Natural killer cell (primary cell): Measurements from ENCODE around the gene GNG2. TPM values are rescaled to one million over a fixed set of nuclear protein-coding genes. Genes with fewer than 3 reads are reported as not detected.

ENCODE experiments used
- ATAC-seq, 3 donors: fragments of 150-1000 bp in 2 of 3; fragments of 200-7000 bp in 1 of 3; cut with Tn5 transposase; 1 replicate in 1 of 3; 2 replicates in 2 of 3; pipeline ENCODE4 v1.10.0; 2021; ENCODE audit warnings: mild to moderate bottlenecking in 2 of 3, moderate library complexity in 2 of 3
- DNase-seq, 2 donors: peaks; one replicate each; pipeline versions ENCODE4 v3.0.0 to v3.0.0-alpha.2; 2013 to 2021; ENCODE audit warnings: mixed read lengths in 1 of 2
- H3K27ac ChIP-seq: one replicate; pipeline ENCODE4 v1.5.1; 2013; ENCODE audit warnings: mild to moderate bottlenecking, low read length
- H3K27me3 ChIP-seq: one replicate; pipeline ENCODE4 v1.6.1; 2013; ENCODE audit warnings: low read length; ENCODE audit not compliant: control insufficient read depth, insufficient read depth
- H3K36me3 ChIP-seq: one replicate; pipeline ENCODE4 v1.6.1; 2013; ENCODE audit warnings: low read length; ENCODE audit not compliant: control insufficient read depth, insufficient read depth
- H3K4me1 ChIP-seq: one replicate; pipeline ENCODE4 v1.6.1; 2013; ENCODE audit warnings: low read length; ENCODE audit not compliant: control insufficient read depth, insufficient read depth
- H3K4me3 ChIP-seq: one replicate; pipeline ENCODE4 v1.5.1; 2013; ENCODE audit warnings: low read length
- H3K9me3 ChIP-seq: one replicate; pipeline ENCODE4 v1.6.1; 2013; ENCODE audit warnings: low read length; ENCODE audit not compliant: control insufficient read depth, insufficient read depth
- H3K27ac Mint-ChIP-seq, 2 donors: one replicate each; pipeline ENCODE4 v1.8.0; 2022; ENCODE audit warnings: mild to moderate bottlenecking in 2 of 2, mixed read lengths in 2 of 2, moderate library complexity in 1 of 2
- H3K27me3 Mint-ChIP-seq, 2 donors: one replicate each; pipeline ENCODE4 v1.8.0; 2022; ENCODE audit warnings: low read depth in 2 of 2, mixed read lengths in 2 of 2
- H3K36me3 Mint-ChIP-seq: one replicate; pipeline ENCODE4 v1.8.0; 2022; ENCODE audit warnings: mixed read lengths
- H3K4me1 Mint-ChIP-seq, 2 donors: one replicate each; pipeline ENCODE4 v1.8.0; 2022; ENCODE audit warnings: mixed read lengths in 2 of 2
- H3K4me3 Mint-ChIP-seq: one replicate; pipeline ENCODE4 v1.8.0; 2022; ENCODE audit warnings: mild to moderate bottlenecking, moderate library complexity, mixed read lengths
- H3K9me3 Mint-ChIP-seq, 2 donors: one replicate each; pipeline ENCODE4 v1.8.0; 2022; ENCODE audit warnings: mixed read lengths in 2 of 2
- CTCF ChIP-seq: fragments of 200-600 bp; IDR thresholded peaks from one replicate; pipeline ENCODE4 v1.8.0; 2022; ENCODE audit warnings: antibody characterized with exemption
- WGBS: methylation state at CpG from one replicate; pipeline ENCODE4 v1.1.7; 2013; ENCODE audit warnings: missing lambda C conversion rate; ENCODE audit not compliant: insufficient coverage; 5-methylcytosine and 5-hydroxymethylcytosine counted together
- intact Hi-C: fragments of 100-400 bp; cut with micrococcal nuclease; formaldehyde crosslinking; loops from one replicate; pipeline ENCODE4 v1.14.2; 2022
- total RNA-seq, 4 donors: library from RNA; stranded (reverse); fragments of 120-200 nt in 1 of 4; gene quantifications; one replicate each; pipeline versions ENCODE4 v1.2.3 to v1.2.4, GENCODE V29; 2013 to 2022

Gene GNG2
- total RNA-seq, 3 donors from 2014 or later (not counting 1 experiment from before 2014, with no cell fraction given): 552 to 653 (median 582) TPM

GRCh38 chr14:51929910-51930682 is 69.7 kb downstream of the GNG2 start:
- Histone ChIP-seq H3K27me3 (no peaks in the 10 kb centered on the region), H3K27ac (peak overlapping the region; percentile 63), H3K36me3 (peaks cover 10% of the 10 kb centered on the region), H3K9me3 (no peaks in the 10 kb centered on the region), H3K4me3 (no peak overlapping the region), H3K4me1 (peaks cover 57% of the 10 kb centered on the region)
- Mint-ChIP-seq H3K4me3 (peak overlapping the region; percentile 86), H3K36me3 (no peaks in the 10 kb centered on the region), H3K9me3 (no peaks in the 10 kb centered on the region), H3K27me3 (no peaks in the 10 kb centered on the region), H3K27ac (peak overlapping the region; percentile 93 to 94), H3K4me1 (peaks cover 75 to 78% of the 10 kb centered on the region in 2 donors)
- intact Hi-C loops: loop anchor here (1.0 to 5.0 kb wide), 2 partner anchors 47 to 83 kb away; no protein-coding TSS in a partner anchor
- TF ChIP-seq CTCF: no peak
- peak in 1 of 2 donors; percentile 32 for DNase-seq
- WGBS: 66% methylated on average over 8 of the region's 8 CpGs
- peak; percentile 62 to 76 (median 68) for ATAC-seq

- intact Hi-C loops: loop anchor here (5.0 kb wide), 1 partner anchor 46 kb away; no protein-coding TSS in a partner anchor
- Histone ChIP-seq H3K27me3 (no peaks in the 10 kb centered on the region), H3K27ac (peak overlapping the region; percentile 63), H3K9me3 (no peaks in the 10 kb centered on the region), H3K4me1 (peaks cover 58% of the 10 kb centered on the region), H3K36me3 (peaks cover 10% of the 10 kb centered on the region), H3K4me3 (no peak overlapping the region)
- Mint-ChIP-seq H3K27ac (peak overlapping the region; percentile 93 to 94), H3K4me1 (peaks cover 85% of the 10 kb centered on the region in 2 donors), H3K36me3 (no peaks in the 10 kb centered on the region), H3K27me3 (no peaks in the 10 kb centered on the region), H3K4me3 (peak overlapping the region; percentile 86), H3K9me3 (no peaks in the 10 kb centered on the region)
- peak in 2 of 3 donors; percentile 17 to 33 for ATAC-seq
- TF ChIP-seq CTCF: no peak
- WGBS: 85% methylated on average over 2 of the region's 2 CpGs
- no peak for DNase-seq
Observed at GRCh38 chr14:51931308-51931707, 70.9 kb downstream of the GNG2 start.

- Histone ChIP-seq H3K27ac (no peak overlapping the region), H3K27me3 (no peaks in the 10 kb centered on the region), H3K4me1 (peaks cover 56% of the 10 kb centered on the region), H3K9me3 (no peaks in the 10 kb centered on the region), H3K36me3 (peaks cover 8% of the 10 kb centered on the region), H3K4me3 (no peak overlapping the region)
- Mint-ChIP-seq H3K27ac (peak overlapping the region; percentile 93 to 94), H3K4me3 (peak overlapping the region; percentile 63), H3K36me3 (no peaks in the 10 kb centered on the region), H3K9me3 (no peaks in the 10 kb centered on the region), H3K27me3 (no peaks in the 10 kb centered on the region), H3K4me1 (peaks cover 82 to 86% of the 10 kb centered on the region in 2 donors)
- intact Hi-C loops: loop anchor here (5.0 kb wide), 1 partner anchor 44 kb away; no protein-coding TSS in a partner anchor
- no peak for DNase-seq
- WGBS: 30% methylated on average over 3 of the region's 3 CpGs
- TF ChIP-seq CTCF: no peak
- no peak for ATAC-seq
Observed at GRCh38 chr14:51933191-51933590, 72.8 kb downstream of the GNG2 start.
